Measurements from ENCODE around the gene ADO. TPM values are rescaled to one million over a fixed set of nuclear protein-coding genes. Genes with fewer than 3 reads are reported as not detected.

ADO gene
- total RNA-seq, 1 experiment from 2014 or later, result 29.3 TPM

- DNase-seq (ENCODE audit: low spot score) (no peak), ATAC-seq (no peak)
- Mint-ChIP-seq H3K27me3 (ENCODE audit: low read depth) (no peaks in the 10 kb centered on the region), H3K9me3 (no peaks in the 10 kb centered on the region), H3K27ac (no peak overlapping the region), H3K4me3 (no peak overlapping the region), H3K4me1 (peaks cover 25% of the 10 kb centered on the region), H3K36me3 (no peaks in the 10 kb centered on the region)
- TF ChIP-seq ZMAT4 (CRISPR knock-in tag; IDR thresholded peaks at IDR 0.05), result no peak
- no peak for TF ChIP-seq RELA (CRISPR knock-in tag; IDR thresholded peaks at IDR 0.05; ENCODE audit: borderline replicate concordance)
- no peak for TF ChIP-seq AR (CRISPR knock-in tag; IDR thresholded peaks at IDR 0.05)
- TF ChIP-seq ZNF396 (CRISPR knock-in tag; IDR thresholded peaks at IDR 0.05; ENCODE audit: borderline replicate concordance), result no peak
- no peak for TF ChIP-seq PREB (CRISPR knock-in tag; IDR thresholded peaks at IDR 0.05; ENCODE audit: borderline replicate concordance)
- no peak for TF ChIP-seq ZNF416 (CRISPR knock-in tag; IDR thresholded peaks at IDR 0.05)
- POLR2A ChIA-PET, result no interaction called here
- CTCF ChIA-PET, result no interaction called here
Observed at GRCh38 chr10:62763155-62763554, 41.4 kb upstream of the ADO start.

GRCh38 chr10:62764011-62764410, 40.5 kb upstream of the ADO start:
- Mint-ChIP-seq H3K4me3 (no peak overlapping the region), H3K4me1 (peaks cover 27% of the 10 kb centered on the region), H3K27ac (no peak overlapping the region), H3K36me3 (no peaks in the 10 kb centered on the region), H3K9me3 (no peaks in the 10 kb centered on the region), H3K27me3 (ENCODE audit: low read depth) (no peaks in the 10 kb centered on the region; the same call in 1 of the 2 replicates)
- ATAC-seq, result no peak
- POLR2A ChIA-PET, result no interaction called here
- TF ChIP-seq ZNF281 (CRISPR knock-in tag; IDR thresholded peaks at IDR 0.05), result no peak
- TF ChIP-seq IRF1 (CRISPR knock-in tag; IDR thresholded peaks at IDR 0.05), result no peak
- peak; percentile 63; the same call in 1 of the 2 replicates for TF ChIP-seq HMGA2 (CRISPR knock-in tag; IDR thresholded peaks at IDR 0.05)
- no peak for TF ChIP-seq CTCF (IDR thresholded peaks at IDR 0.05)
- TF ChIP-seq PREB (CRISPR knock-in tag; IDR thresholded peaks at IDR 0.05; ENCODE audit: borderline replicate concordance), result no peak
- TF ChIP-seq ZSCAN18 (CRISPR knock-in tag; IDR thresholded peaks at IDR 0.05), result no peak
- no peak for TF ChIP-seq ELF4 (CRISPR knock-in tag; IDR thresholded peaks at IDR 0.05; ENCODE audit: low read depth)
- CTCF ChIA-PET, result no interaction called here
- DNase-seq (ENCODE audit: low spot score), result no peak

Data from WTC11 (cell line).